Islet precursor cell (in vitro differentiated cells): ENCODE results near the gene FFAR4.

Experiments
- DNase-seq: peaks from one replicate; pipeline ENCODE4 v3.0.0-alpha.2; 2018

Gene FFAR4

DNA sequence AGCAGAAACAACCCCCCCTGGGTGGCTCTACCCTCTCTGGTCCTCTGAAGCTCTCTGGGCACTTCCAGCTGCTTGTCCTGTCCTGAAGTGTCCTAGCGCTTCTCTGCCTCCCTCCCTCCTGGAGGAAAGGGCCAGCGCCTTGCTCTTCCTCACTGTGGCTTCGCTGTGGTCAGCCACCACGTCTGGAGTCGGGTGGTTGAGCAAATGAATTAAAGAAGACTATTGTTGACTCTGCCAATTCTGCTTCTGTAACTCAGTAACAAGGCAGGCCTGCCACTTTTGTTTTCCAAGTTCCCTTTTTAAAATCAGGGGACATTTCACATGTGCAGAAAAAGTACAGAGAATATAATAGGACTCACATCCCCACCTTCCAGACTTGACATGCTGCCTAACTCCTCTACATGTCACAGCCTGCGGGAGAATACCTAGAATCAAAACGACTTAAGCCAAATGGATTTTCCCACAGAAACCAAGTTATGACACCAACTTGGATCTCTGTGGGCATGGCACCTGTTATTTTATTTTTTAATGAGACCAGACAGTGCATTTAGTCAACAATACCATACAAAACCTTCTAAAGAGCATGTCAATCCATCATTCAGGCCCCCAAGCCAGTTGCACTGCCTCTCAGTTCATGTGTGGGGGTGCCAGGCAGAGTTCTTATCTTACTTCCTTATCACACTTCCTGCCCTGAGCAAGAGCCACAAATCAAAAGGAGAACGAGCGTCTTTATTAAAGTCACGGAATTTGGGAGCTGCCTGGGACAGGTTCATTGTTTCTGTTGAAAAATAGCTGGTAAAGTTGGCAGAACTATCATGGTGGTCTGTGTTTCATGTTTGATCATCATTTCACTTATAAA lies 6.8 kb downstream of the FFAR4 start:
- no peak for DNase-seq

DNA sequence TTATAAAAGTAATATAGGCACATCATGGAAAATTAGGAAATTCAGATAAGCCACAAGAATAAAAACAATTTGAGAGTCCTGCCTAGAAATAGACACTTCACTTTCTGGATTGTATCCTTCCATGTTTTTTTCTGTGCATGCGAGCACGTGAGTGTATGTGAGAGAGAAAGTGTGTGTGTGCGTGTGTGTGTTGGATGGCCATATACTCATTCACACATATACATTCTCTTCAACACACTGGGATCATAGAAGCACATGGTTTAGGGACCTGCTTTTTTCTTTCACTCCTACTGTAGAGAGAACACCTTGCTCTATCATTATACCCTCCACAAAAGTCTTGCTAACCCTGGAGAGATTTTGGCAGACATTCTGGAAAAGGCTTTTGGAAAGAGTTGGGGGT lies 7.5 kb downstream of the FFAR4 start:
- DNase-seq = no peak

DNA sequence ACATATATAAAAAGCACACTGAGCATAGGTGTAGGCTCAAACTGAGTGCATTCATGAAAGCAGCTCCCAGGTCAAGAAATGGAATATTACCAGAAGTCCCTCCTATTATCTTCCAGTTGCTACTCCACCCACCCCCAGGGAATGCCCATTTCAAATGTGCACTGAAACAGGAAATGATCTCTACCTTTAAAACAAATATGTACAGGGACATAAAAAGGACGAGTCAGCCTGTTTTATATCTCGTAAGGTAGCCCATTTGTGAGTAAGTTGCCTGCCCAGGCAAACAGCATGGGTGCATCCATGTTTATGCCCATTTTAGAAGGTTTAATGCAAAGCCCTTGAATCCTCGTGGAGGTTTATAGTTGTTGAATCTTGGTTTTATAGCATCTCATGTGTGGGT lies 10.4 kb downstream of the FFAR4 start:
- DNase-seq = no peak

DNA sequence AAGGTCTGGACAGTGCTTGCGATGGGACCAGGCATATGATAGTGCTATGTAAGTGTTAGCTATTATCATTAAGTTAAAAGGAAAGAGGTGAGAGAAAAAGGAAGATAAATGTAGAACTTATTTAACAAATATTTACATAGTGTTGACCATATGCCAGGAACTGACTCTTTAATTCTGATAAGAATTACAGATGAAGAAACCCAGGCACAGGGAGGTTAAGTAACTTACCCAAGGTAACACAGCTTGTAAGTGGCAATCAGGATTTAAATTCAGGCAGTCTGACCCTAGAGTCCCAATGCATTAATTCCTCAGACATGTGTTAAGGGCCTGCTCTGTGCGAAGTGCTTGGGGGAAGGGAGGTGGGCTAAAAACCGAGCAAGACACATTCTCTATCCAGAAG lies 11.1 kb downstream of the FFAR4 start:
- no peak for DNase-seq

DNA sequence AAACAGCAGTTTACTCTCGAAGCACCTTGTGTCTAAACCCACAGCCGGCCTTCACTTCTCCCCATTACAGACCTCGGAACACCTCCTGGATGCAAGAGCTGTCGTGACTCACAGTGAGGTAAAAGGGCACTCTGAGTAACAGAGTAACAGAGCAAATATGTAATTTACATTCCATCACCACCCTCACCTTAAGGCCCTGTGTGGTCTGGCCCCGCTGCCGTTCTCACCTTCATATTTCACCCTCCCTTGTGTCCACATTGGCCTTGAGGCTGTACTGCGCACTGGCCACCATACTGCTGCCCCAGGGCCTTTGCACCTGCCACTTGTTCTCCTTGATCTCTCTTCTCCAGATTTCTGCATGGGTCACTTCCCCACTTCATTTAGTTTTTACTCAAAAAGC lies 12.6 kb downstream of the FFAR4 start:
- DNase-seq = peak; percentile 78

DNA sequence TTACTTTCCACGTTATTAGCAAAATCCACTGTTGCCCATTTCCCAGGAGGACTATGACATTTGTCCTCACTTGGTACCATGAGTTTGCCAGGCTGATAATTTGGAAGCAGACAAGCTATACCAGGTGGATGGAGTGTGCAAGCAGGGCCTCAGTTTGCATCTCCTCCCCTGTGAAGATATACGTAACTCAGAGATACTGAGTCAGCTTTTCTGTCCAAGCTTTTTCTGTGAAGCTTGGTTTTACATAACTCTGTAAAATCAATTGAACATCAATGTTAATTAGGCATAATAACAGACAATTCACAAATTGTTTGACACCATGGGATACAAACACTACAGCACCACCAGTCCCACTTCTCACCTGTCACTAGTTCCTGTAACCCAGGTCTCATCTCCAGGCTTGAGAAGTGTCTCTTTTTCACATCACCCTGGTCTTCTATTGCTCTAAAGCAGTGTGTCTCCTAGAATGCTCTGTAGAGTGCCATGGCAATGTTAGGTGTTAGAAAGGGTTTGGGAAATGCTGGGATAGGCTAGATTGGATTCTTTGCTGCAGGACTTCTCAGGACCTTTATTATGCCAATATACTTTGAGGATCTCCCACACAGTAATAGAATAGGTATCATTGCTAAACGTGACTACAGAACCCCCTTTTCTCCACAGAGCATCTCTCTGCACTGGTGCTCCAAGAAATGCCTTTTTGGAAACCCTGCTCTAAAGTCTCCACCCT lies 13.7 kb downstream of the FFAR4 start:
- DNase-seq = no peak

DNA sequence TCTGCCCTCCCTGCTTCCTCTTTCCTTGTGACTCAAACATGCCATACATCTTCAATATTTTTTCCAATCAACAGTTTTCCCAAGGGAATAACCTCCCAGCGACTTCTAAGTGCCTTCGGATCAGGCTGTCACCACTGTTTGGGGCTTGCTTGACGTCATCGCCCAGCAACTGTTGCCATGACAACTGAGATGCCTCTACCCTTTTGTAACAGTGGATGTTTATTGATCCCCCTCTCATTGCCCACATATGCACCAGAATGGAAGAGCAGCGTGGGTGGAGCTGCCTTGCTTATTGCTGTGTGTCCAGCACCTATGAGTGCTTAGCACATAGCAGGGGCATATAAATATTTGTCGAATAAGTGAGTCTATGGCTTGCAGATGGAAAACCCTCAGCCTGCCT lies 14.4 kb downstream of the FFAR4 start:
- DNase-seq = peak; percentile 68

DNA sequence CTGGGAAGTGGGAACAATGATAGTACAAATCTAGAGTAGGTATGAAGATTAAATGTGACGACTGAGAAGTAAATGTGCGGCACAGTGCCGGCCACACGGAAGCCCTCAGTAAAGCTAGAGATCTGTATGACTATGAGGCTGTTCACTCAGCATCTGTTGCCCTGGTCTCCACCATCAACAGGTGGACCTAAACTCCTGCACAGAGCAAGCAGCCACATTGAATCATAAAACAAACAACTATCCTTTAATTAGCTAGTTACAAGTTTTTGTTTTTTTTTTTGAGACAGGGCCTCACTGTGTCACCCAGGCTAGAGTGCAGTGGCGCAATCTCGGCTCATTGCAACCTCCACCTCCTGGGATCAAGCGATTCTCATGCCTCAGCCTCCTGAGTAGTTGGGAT lies 18.0 kb downstream of the FFAR4 start:
- no peak for DNase-seq

DNA sequence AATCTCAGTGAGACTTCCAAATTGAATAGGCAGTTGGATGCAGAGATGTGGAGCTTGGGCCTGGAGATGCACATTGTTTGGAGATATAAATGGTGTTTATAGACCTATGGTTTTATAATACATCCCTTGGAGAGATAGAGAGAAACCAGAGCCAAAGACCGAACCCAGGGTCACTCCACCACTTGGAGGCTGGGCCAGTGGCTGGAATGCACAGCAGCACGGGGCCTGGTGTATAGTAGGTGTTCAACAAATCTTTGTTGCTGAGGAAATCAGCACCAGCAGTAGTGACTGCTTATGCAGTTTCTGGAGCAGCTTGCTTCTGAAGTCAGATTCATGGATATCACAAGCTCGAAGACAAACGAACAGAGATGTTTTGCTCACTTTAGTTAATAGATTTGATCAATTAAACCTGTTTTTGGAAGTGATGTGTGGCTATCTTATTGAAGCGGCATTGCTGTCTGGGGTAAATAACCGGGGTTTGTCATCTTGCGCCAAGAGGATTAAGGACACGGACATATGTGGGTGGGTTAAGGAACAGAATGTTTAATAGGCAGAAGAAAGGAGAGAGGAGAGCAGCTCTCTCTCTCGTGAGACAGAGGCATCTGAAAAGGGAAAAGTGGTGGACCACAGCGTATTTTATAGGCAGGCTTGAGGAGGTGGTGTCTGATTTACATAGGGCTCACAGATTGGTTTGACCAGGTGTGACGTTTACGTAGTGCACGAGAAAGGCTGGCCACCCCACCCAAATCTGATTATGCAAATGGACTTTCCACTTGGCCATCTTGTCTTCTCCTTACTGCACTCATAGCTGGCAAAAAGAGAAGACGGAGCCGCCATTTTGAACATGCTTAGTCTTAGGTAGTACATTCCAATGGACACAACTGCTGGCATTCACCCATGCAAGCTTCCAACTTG lies 23.4 kb downstream of the FFAR4 start:
- peak; percentile 31 for DNase-seq

DNA sequence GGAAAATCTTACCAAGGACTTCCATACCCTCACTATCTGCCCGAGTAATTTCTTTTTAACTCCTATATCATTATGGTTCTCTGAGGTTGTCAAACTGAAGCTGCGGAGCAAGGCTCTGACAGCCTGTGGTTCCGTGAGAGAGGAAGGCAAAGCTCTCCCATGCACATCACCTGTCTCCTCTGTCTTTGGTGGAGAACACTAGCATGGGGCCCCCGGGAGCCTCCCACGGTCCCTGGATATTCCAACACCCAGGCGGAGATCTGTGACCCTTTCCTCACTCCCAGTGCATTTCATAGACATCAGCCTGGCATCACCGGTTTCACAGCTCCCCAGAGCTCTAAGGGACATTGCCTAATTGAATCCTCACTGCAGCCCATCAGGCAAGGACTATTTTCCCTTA lies 24.2 kb downstream of the FFAR4 start:
- peak; percentile 17 for DNase-seq

DNA sequence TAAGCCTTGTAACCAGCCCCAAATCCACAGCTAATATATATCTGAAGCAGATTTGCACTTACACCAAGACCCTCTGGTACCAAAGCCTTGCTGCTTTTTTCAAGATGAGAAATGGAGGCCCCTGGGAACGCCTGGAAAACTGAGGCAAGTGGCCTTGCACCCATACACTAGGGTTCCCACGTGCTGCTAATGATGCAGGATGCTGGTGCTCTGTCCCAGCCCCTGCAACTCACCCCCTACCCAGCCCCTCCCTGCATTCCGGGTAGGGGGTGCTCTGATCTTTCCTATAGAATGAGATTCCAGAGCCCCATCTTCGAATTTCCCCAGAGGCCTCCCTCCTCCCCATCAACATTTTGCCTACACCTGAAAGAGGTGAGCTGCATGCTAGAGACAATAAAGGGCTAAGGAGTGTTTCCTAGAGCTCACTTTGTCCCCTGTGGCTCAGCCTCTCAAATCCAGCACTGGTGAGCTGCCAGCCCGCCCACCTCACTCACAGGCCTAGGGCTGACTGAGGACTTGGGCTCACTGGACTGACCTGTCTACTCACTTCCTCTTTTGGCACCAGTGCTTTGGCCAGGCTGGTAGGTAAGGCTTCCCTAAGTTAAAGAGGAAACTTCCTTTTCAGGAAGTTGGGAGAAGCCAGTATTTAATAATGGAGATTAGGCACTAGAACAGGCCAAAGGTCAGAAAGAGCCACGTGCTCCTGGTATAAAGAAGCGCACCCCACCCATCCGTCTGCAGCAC lies 24.8 kb downstream of the FFAR4 start:
- no peak for DNase-seq

DNA sequence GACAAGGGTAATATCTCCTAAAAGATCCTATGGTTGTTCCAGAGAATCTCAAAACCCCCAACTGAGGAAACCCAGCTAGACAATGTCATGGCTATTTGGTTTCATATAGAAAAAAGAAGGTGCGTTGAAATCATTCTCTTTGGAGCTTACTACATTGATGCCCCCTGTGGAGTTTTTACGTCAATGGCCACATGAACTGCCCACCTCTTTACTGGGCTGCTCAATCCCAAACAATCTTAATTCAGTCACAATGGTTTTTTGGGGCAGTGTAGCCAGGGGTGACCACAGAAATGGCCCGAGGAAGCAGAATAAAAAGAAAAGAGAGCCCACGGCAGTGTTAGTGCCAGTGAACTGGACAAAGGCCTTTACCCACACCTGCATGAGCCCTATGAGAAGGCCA lies 26.8 kb downstream of the FFAR4 start:
- no peak for DNase-seq

DNA sequence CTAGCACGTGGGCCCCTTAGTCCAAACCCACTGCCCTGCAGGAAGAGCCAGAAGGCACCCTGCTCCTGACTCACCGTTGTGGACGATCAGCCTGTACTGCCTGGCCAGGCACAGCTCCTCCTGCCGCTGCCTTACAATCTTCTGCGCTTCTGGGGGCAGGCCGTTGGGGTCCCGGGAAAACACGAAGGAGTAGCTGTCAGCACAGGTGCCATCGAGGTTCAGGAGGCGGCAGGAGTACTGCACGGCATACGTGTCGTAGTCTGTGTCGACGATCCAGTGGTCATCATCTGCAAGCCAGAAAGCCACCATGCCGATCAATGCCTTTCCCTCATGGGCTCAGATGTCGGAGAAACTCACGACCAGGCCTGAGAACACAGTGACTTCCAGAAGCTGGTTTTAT lies 27.3 kb downstream of the FFAR4 start:
- no peak for DNase-seq

DNA sequence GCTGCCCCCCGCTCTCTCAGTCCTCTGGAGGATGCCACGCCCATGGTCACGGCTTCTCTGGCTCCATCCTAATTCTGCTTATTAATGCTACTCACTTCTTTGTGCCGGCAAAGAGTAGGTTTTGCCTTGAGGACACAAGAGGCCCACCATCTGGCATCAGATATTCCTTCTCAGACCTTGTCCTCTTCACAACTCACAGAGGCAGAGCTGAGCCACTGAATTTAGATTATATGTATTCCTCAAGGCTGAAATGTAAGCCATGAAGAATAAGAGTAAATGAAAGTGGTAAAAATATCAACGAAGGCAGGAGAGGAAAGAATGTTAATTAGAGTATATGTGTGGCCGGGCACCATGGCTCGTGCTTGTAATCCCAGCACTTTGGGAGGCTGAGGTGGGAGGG lies 28.1 kb downstream of the FFAR4 start:
- no peak for DNase-seq

DNA sequence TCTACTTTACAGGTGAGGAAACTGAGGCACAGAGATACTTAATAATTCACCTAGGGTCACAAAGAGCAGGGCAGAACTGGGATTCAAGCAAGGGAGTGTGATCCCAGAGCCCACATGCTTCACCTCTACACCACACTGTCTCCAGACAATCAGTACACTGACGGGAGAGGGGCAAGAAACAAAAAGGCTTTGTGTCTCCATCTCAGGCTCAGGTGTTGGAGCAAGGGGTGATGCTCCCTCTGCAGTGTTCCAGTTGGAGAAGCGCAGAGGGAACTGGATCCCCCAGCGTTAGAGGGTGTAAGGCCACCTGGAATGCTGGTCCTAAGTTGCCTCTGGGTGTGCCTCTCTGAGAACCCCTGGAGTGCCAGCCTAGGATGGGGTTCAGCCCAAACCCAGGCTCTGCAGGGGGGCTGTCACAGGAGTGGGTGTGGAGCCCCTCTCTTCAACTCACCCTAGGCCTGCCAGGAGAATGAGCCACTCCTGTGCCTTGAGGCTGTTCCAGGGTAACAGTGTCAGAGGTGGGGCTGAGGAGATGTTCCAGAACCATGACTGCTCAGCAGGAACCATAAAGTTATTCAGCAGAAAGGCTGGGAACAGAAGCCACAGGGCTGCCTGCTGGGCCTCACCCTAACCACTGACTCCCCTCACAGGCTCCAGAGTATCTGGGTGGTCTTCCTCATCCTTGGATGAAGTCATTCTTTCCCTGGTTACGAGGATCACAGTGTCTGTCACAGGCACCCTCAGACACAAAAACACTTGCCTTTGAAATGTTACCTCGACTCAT lies 29.1 kb downstream of the FFAR4 start:
- DNase-seq = peak; percentile 90

DNA sequence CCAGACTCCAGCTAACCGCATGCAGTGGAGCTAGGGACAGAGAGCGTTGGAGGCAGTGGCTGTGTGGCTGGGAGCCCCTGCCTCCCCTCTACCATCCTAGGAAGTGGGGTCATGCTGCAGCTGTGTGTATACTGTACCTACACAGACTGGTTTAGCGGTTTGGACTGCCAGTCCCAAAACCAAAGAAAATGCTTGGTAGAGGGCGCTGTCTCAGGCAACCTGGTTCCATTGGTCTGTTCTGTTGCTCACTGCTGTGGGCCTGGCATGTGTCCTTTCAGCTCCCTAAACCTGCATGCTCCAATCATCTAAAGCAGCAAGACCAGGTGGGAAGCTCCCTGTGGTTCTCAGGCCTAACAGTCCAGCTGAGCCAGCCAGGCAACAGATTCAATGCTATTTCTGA lies 30.1 kb downstream of the FFAR4 start:
- peak; percentile 74 for DNase-seq

DNA sequence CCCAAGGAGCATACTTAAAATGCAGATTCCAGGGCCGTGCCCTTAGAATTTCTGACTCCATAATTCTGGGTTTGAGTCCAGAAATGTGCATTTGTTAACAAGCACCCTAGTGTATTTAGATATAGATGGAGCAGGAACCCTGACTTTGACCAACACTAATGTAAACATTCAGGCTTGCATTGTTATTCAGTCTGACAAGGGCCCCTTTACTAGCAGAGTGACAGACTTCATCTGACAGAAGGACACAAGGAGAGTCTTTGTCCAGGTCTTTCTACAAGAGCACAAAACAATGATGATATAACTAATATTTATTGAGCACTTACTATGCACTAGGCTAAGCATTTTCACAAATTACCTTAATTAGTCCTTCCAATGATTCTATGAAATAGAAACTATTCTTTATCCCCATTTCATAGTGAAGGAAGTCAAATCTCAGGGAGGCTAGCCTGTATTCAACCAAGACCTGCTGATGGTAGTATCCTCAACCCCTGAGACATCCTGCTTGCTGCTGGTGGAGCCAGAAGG lies 30.7 kb downstream of the FFAR4 start:
- DNase-seq = no peak

DNA sequence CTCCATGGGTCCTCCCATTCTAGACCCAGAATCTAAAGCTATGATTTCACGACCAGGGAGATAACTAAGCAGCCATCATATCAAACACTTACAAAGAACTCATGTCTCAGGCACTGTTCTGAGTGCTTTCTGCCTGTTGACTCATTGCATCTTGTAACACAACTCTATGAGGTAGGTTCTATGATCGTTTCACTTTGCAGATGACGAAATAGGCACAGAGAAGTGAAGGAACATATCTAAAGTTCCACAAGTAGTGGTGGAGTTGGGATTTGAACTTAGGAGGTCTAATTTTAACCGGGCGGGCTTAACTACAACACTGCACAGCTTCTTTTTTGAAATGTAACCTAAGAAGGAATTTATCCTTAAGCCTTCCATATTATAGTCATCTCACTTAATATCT lies 31.7 kb downstream of the FFAR4 start:
- peak; percentile 24 for DNase-seq

DNA sequence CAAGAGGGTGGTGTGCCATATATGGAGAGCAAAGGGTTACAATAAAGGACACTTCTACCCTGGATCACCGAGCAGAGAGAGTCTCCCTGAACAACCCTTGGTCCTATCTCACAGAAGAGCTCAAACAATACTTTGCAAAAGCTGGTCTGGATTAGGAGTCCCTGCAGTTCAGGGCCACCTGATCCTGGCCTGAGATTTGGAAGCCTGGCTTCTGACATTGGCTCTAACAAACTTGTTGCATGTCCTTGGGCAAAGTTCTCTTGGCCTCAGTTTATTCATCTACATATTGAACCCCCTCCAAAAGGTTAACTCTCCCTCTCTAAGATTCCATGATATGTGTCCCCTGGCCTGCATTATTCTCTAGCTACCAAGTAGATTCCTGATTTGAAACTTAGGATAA lies 32.9 kb downstream of the FFAR4 start:
- peak; percentile 21 for DNase-seq

DNA sequence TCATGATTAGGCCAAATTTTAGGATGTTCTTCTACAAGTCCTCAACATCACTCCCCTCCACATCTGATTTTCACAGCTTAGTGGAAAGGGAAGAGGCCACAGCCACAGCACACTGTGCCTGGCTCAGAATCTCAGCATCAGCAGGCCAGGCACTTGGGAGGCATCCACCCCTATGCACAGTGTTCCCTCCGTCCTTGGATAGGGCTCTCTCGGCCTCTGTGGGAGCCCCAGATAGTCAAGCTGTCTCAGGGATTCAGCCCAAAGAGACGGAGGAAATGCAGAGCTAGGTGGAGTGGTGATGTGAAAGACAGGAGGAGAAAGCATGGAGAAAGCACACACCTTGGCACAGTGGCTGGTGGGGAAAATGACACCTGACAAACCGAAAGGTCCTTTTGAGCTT lies 33.3 kb downstream of the FFAR4 start:
- peak; percentile 42 for DNase-seq

DNA sequence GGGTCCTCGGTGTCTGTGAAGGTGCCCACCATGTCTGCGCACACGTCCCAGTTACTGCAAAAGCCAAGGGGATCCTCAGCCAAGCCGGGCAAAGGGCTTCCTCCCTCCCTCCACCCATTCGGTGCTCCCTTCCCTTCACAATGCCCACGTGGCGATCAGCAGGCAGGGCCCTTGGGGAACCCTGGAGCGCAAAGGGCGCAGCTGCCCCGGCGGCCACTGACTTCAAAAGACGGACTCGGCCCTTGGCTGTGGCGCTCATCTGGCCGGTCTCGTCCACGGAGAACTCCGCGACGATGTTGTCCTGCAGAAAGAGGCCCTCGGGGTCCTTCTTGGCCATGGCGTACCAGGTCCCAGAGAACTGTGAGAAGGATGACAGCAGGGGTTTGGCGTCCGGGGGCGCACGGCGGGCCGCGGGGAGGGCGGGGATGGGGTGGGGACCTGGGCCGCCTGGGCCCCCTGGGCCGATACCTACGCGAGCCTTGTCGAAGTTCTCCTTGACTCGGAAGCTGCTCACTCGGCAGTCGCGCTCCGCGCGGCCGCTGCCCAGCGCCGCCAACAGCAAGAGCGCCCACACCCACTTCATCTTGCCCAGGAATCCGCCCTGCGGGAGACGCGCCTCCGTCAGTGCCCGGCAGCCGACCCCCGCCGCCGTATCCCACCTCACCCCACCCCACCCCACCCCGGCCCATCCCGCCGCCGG lies 34.1 kb downstream of the FFAR4 start:
- peak; percentile 73 for DNase-seq
